Measurements from ENCODE around the gene APOA4.

Gene APOA4

DNA sequence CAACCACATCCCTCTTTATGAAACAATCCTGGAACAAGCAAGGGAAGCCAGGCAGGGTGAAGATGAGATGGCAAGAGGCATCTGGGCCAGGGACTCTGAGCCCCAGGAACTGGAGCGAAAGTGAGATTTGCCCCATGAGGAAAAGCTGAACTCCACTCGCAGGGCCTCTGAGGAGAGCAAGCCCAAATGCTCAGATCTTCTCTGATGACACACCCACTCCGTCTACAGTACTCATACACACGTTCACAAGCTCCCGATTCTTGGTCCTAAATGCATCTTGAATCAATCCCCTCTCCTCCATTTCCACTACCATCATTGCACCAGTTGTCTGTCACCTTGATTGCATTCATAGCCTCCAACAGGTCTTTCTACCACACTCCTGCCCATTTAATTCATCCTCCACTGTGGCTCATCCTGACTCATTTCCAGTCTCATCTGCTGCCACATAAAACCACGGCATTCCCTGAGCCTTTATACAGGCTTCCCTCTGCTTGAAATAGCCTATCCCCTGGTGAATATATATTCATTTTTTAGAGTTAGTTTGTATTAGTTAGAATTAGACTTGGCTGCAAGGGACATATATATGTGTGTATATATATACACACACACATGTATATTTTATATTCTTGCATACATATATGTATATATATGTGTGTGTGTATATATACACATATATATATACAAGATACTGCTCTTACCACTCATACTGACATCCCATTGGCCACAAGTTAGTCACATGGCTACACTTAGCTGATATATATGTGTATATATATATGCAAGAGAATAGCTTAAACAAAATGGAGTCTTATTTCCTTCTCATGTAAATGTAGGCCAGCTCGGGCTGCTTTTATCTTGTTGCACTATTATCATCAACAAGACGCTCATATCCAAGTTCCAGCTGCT, 30.0 kb downstream of the APOA4 start:
- Histone ChIP-seq H3K9me3 (ENCODE audit: control insufficient read depth, low read length) (no peaks in the 10 kb centered on the region), H3K4me3 (ENCODE audit: insufficient read depth, low read depth, low read length, poor library complexity, severe bottlenecking) (no peak overlapping the region), H3K27ac (ENCODE audit: insufficient read depth, low read length, poor library complexity, severe bottlenecking) (no peak overlapping the region), H3K4me1 (ENCODE audit: control insufficient read depth, insufficient read depth, low read length, poor library complexity, severe bottlenecking) (peaks cover 13% of the 10 kb centered on the region), H3K27me3 (replicated peaks; ENCODE audit: control insufficient read depth, insufficient read depth, low read length, poor library complexity, severe bottlenecking) (no peaks in the 10 kb centered on the region), H3K36me3 (ENCODE audit: control insufficient read depth, insufficient read depth, low read length) (no peaks in the 10 kb centered on the region)
- DNase-seq: no peak

DNA sequence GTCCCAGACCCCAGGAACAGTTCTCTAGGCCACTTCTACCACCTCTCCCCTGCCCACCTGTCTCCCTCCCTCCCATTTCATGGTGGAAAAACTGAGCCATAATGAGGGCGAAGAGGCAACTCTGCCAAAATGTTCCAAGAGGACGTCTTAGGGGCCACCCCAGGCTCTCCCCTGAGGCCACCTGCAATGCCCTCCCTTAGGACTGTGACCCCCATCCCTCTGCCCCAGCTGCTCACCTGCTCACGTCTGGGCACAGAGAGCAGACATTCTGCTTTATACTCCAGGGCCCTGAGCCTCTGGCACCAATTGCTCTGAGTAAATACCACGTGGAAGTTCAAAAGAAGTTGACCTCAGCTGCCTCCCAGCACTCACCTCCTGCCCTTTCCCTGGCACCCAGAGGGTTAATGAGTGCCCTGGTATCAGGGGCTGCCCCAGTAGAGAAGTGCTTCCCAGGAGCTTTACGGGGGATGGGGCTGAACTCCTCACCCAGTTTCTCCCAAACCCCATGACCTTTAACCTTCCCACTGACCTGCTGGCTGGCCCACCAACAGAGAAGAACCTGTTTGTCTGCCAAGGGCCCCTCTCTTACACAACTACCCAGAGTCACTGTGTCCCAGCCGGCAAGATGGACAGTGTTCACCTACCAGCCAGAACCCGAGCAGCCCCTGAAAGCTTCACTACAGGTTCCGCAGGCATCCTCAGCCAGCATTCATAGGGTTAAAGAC, 30.8 kb downstream of the APOA4 start:
- H3K27ac ChIP-seq (ENCODE audit: insufficient read depth, low read length, poor library complexity, severe bottlenecking): no peak overlapping the region
- no peak for DNase-seq
- no peak overlapping the region for H3K4me3 ChIP-seq (ENCODE audit: insufficient read depth, low read depth, low read length, poor library complexity, severe bottlenecking)
- no peaks in the 10 kb centered on the region for H3K36me3 ChIP-seq (ENCODE audit: control insufficient read depth, insufficient read depth, low read length)
- no peaks in the 10 kb centered on the region for H3K27me3 ChIP-seq (replicated peaks; ENCODE audit: control insufficient read depth, insufficient read depth, low read length, poor library complexity, severe bottlenecking)
- peaks cover 14% of the 10 kb centered on the region for H3K4me1 ChIP-seq (ENCODE audit: control insufficient read depth, insufficient read depth, low read length, poor library complexity, severe bottlenecking)
- no peaks in the 10 kb centered on the region for H3K9me3 ChIP-seq (ENCODE audit: control insufficient read depth, low read length)

DNA sequence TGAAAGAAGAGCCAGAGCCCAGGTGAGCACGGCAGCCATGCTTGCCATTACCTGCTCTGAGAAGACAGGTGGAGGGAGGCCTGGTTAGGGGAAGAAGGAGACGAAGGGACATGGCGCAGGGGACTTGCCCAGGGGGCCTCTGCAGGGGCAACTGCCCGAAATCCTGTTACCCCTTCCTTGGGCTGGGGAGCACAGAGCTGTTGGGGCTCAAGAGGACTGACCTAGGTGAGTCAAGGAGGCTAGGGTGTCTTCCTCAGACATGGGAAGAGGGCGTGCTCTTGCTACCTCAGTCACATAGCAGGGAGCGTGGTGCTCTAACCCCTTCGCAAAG, 31.3 kb downstream of the APOA4 start, which contains the start of gene APOA5:
Gene APOA5, minus strand, starts transcription at position 67 of the 331 bp plus-strand sequence. Its CDS starts 19 bp downstream, at position 48.
- no peaks in the 10 kb centered on the region for H3K9me3 ChIP-seq (ENCODE audit: control insufficient read depth, low read length)
- no peak for DNase-seq
- H3K27ac ChIP-seq (ENCODE audit: insufficient read depth, low read length, poor library complexity, severe bottlenecking): no peak within 1 kb of the TSS
- H3K4me1 ChIP-seq (ENCODE audit: control insufficient read depth, insufficient read depth, low read length, poor library complexity, severe bottlenecking): peaks cover 19% of the 10 kb centered on the region
- no peaks in the 10 kb centered on the region for H3K36me3 ChIP-seq (ENCODE audit: control insufficient read depth, insufficient read depth, low read length)
- no peaks in the 10 kb centered on the region for H3K27me3 ChIP-seq (replicated peaks; ENCODE audit: control insufficient read depth, insufficient read depth, low read length, poor library complexity, severe bottlenecking)
- no peak within 1 kb of the TSS for H3K4me3 ChIP-seq (ENCODE audit: insufficient read depth, low read depth, low read length, poor library complexity, severe bottlenecking)

DNA sequence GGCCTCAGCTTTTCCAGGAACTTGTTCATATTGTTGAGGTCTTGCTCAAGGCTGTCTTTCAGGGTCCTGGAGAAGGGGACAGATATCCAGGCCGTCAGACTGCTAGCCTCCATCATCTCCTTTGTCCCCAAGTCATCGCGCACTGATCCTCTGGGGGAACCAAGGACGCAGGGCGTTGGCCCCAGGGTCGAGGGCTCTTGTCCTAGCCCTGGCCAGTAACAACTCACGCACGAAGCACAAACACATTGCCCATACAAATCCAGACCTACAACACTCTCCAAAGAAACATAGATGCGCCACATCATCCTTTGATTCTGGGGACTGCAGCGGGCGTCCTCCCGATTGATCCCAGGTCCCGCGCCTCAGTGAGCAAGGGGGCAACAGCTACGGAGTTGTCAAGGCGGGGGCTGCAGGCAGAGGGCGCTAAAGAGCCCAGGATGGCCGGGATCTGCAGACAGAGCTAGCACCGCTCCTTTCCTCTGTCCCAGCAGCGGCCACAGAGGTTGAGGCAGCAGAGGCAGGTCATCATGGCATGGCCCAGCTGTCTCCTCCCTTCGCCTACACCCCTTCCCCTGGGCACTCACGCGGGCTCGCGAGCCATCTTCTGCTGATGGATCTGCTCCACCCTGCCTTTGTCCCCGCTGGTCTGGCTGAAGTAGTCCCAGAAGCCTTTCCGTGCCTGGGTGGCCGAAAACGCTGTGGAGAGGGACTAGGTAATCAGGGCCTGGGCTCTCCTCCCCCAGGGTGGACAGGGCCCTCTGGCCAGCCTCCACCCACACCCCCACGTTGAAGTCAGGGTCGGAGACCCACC, 31.9 kb downstream of the APOA4 start:
- peak; percentile 52 to 67 (median 57) for DNase-seq
- Histone ChIP-seq H3K9me3 (ENCODE audit: control insufficient read depth, low read length) (no peaks in the 10 kb centered on the region), H3K4me3 (ENCODE audit: insufficient read depth, low read depth, low read length, poor library complexity, severe bottlenecking) (no peak overlapping the region), H3K36me3 (ENCODE audit: control insufficient read depth, insufficient read depth, low read length) (peaks cover 3% of the 10 kb centered on the region), H3K27ac (ENCODE audit: insufficient read depth, low read length, poor library complexity, severe bottlenecking) (no peak overlapping the region), H3K4me1 (ENCODE audit: control insufficient read depth, insufficient read depth, low read length, poor library complexity, severe bottlenecking) (peaks cover 25% of the 10 kb centered on the region), H3K27me3 (replicated peaks; ENCODE audit: control insufficient read depth, insufficient read depth, low read length, poor library complexity, severe bottlenecking) (no peaks in the 10 kb centered on the region)

DNA sequence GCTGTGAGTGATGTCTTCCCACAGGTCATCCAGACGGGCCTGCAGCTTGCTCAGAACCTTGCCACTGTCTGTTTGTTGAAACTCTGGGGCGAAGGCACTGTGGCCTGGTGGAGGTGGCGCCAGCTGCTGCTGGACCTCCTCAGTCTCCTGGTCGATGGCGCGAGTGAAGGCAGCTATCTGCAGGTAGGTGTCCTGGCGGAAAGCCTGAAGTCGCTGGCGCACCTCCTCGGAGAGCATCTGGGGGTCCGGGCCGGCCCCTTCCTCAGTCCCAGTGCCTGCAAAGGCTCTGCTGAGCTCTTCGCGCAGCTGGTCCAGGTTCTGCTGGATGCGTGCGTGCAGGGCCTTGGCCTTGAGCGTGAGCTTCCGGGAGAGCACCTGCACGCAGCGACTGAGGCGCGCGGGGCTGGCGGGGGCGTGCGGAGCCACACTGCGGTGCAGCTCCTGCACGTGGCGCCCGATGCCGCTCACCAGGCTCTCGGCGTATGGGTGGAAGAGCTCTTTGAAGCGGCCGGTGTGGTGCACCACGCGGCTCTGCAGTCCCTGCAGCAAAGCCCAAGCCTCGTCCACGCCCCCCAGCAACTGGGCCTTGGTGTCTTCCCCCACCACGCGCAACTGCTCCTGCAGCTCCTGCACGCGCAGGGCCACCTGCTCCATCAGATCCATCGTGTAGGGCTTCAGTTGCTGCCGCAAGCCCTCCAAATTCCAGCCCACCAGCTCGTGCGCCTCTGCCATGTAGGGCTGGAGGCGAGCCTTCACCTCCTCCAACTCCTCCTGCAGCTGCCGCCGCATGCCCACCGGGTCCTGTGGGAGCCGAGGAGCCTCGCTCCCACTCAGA, 32.7 kb downstream of the APOA4 start:
- Histone ChIP-seq H3K27ac (ENCODE audit: insufficient read depth, low read length, poor library complexity, severe bottlenecking) (no peak overlapping the region), H3K4me3 (ENCODE audit: insufficient read depth, low read depth, low read length, poor library complexity, severe bottlenecking) (no peak overlapping the region), H3K9me3 (ENCODE audit: control insufficient read depth, low read length) (no peaks in the 10 kb centered on the region), H3K27me3 (replicated peaks; ENCODE audit: control insufficient read depth, insufficient read depth, low read length, poor library complexity, severe bottlenecking) (no peaks in the 10 kb centered on the region), H3K36me3 (ENCODE audit: control insufficient read depth, insufficient read depth, low read length) (peaks cover 11% of the 10 kb centered on the region), H3K4me1 (ENCODE audit: control insufficient read depth, insufficient read depth, low read length, poor library complexity, severe bottlenecking) (peaks cover 29% of the 10 kb centered on the region)
- DNase-seq: no peak

DNA sequence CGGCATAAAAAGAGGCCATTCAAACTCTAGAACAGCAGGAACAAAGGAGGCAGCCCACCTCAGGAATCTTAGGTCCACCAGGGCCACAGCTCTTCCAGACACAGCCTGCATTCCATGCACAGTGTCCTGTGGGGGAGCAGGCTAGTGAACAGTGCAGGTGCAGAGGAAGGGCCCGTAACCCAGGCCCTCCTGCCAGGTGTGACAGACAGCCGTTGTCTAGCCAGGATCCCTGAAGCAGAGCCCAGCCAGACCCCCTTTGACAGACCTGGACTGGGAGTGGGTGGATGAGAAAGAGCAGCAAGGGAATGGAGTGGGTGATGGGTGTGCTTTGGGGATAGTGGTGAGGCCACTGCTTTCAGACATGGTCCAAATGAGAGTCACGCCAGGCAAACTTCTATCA, 34.1 kb downstream of the APOA4 start:
- Histone ChIP-seq H3K27me3 (replicated peaks; ENCODE audit: control insufficient read depth, insufficient read depth, low read length, poor library complexity, severe bottlenecking) (no peaks in the 10 kb centered on the region), H3K9me3 (ENCODE audit: control insufficient read depth, low read length) (no peaks in the 10 kb centered on the region), H3K4me1 (ENCODE audit: control insufficient read depth, insufficient read depth, low read length, poor library complexity, severe bottlenecking) (peaks cover 29% of the 10 kb centered on the region), H3K4me3 (ENCODE audit: insufficient read depth, low read depth, low read length, poor library complexity, severe bottlenecking) (no peak overlapping the region), H3K27ac (ENCODE audit: insufficient read depth, low read length, poor library complexity, severe bottlenecking) (no peak overlapping the region), H3K36me3 (ENCODE audit: control insufficient read depth, insufficient read depth, low read length) (peaks cover 26% of the 10 kb centered on the region)
- DNase-seq: no peak

DNA sequence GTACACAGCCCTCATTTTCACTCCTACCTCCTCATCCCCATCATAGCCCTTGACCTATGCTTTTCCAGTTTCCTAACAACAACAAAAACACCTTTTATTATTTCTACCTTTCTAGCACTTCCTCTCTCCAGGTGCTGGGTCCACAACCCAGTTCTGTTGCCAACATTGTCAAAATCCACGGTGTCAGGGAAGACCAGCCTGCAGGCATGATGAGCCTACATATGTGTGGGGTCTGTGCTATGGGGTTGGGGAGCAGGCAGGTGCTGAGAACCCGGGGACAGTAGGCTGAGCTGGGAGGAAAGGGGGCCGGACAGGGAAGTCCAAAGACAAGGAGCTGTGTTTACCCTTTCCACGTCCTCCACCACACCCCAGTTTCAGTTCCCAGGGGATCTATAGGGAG, 34.6 kb downstream of the APOA4 start:
- Histone ChIP-seq H3K27ac (ENCODE audit: insufficient read depth, low read length, poor library complexity, severe bottlenecking) (peak overlapping the region; percentile 85), H3K4me1 (ENCODE audit: control insufficient read depth, insufficient read depth, low read length, poor library complexity, severe bottlenecking) (peaks cover 29% of the 10 kb centered on the region), H3K27me3 (replicated peaks; ENCODE audit: control insufficient read depth, insufficient read depth, low read length, poor library complexity, severe bottlenecking) (no peaks in the 10 kb centered on the region), H3K36me3 (ENCODE audit: control insufficient read depth, insufficient read depth, low read length) (peaks cover 30% of the 10 kb centered on the region), H3K4me3 (ENCODE audit: insufficient read depth, low read depth, low read length, poor library complexity, severe bottlenecking) (peak overlapping the region; percentile 88), H3K9me3 (ENCODE audit: control insufficient read depth, low read length) (no peaks in the 10 kb centered on the region)
- no peak for DNase-seq

DNA sequence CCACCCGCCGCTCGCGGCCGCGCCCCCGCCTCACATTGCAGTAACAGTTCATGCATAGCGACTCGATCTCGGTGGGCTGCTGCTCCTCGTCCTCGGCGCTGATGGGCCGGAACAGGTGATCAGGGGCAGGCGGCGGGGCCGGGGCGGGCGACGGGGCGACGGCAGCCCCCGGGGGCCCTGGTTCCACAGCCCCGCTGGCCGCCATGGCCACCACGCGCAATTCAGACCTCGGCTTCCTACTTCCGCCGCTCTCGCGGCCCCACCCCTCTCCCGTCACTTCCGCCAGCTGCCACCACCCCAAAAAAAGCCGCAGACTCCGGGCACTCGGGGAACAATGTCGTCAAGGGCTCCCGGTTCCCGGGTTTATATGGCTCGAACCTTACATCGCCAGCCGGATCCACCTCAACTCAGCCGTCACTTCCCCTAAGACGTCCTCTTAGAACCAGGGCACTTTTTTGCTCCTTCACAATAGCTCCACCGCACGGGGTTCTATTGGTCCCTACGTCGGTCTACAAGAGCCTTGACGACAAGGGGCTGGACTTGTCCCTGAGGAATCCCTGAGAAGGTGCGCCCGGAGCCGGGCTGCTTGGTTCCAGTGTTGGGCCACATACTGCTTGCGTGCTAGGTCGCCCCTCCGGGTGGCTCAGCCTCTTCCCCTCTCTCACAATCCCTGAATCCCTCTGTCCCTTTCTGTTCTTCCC, 35.2 kb downstream of the APOA4 start, which contains the start of gene ZPR1:
Gene ZPR1, minus strand, starts transcription at position 238 of the 701 bp plus-strand sequence. Its CDS starts 33 bp downstream, at position 205.
- H3K4me1 ChIP-seq (ENCODE audit: control insufficient read depth, insufficient read depth, low read length, poor library complexity, severe bottlenecking): peaks cover 29% of the 10 kb centered on the region

DNA sequence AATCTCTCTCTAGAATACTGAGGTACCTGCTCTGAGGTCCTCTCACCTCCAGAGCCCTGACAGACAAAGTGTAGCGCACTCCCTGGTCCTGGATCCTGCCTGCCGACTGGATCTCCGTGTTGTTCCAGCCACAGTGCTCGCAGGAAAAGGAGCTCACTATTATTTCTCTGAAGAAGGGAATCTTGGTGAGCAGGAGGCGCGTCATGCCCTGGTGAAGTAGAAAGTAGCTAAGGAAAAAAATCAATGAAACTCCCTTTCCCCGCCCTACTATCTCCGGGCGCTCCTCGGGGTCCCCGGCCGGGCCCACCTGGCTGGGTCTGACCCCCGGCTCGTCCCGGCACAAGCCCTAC, 35.7 kb downstream of the APOA4 start:
- no peaks in the 10 kb centered on the region for H3K27me3 ChIP-seq (replicated peaks; ENCODE audit: control insufficient read depth, insufficient read depth, low read length, poor library complexity, severe bottlenecking)
- peaks cover 29% of the 10 kb centered on the region for H3K4me1 ChIP-seq (ENCODE audit: control insufficient read depth, insufficient read depth, low read length, poor library complexity, severe bottlenecking)
- peaks cover 41% of the 10 kb centered on the region for H3K36me3 ChIP-seq (ENCODE audit: control insufficient read depth, insufficient read depth, low read length)
- peak overlapping the region; percentile 88 for H3K4me3 ChIP-seq (ENCODE audit: insufficient read depth, low read depth, low read length, poor library complexity, severe bottlenecking)
- no peak for DNase-seq
- no peaks in the 10 kb centered on the region for H3K9me3 ChIP-seq (ENCODE audit: control insufficient read depth, low read length)
- peak overlapping the region; percentile 85 for H3K27ac ChIP-seq (ENCODE audit: insufficient read depth, low read length, poor library complexity, severe bottlenecking)

More for the DNA sequence above, 35.2 kb downstream of the APOA4 start, which contains the start of gene ZPR1:
- Histone ChIP-seq H3K36me3 (ENCODE audit: control insufficient read depth, insufficient read depth, low read length) (peaks cover 36% of the 10 kb centered on the region), H3K4me3 (ENCODE audit: insufficient read depth, low read depth, low read length, poor library complexity, severe bottlenecking) (peak within 1 kb of the TSS; percentile 88), H3K27me3 (replicated peaks; ENCODE audit: control insufficient read depth, insufficient read depth, low read length, poor library complexity, severe bottlenecking) (no peaks in the 10 kb centered on the region), H3K27ac (ENCODE audit: insufficient read depth, low read length, poor library complexity, severe bottlenecking) (peak within 1 kb of the TSS; percentile 85), H3K9me3 (ENCODE audit: control insufficient read depth, low read length) (no peaks in the 10 kb centered on the region)
- peak; percentile 78 to 85 (median 79) for DNase-seq
